ENCODE results near the gene TFAP2D.

Gene TFAP2D

GRCh38 chr6:50721978-50722377 is 8.7 kb downstream of the TFAP2D start:
- no peak for DNase-seq

GRCh38 chr6:50722829-50723554 is 9.7 kb downstream of the TFAP2D start:
- DNase-seq: no peak

- DNase-seq: no peak
These were observed 11.2 kb downstream of the TFAP2D start for GRCh38 chr6:50724381-50725124.

GRCh38 chr6:50734488-50734887 is 21.2 kb downstream of the TFAP2D start:
- DNase-seq: no peak

GRCh38 chr6:50742161-50742560 is 28.8 kb downstream of the TFAP2D start:
- no peak for DNase-seq

GRCh38 chr6:50744976-50745375 is 31.6 kb downstream of the TFAP2D start:
- DNase-seq: no peak

GRCh38 chr6:50762798-50763197 is 49.5 kb downstream of the TFAP2D start:
- no peak for DNase-seq

- no peak for DNase-seq
These were observed 65.4 kb downstream of the TFAP2D start for GRCh38 chr6:50778696-50779095.

GRCh38 chr6:50780382-50780781 is 67.1 kb downstream of the TFAP2D start:
- no peak for DNase-seq

- DNase-seq: no peak
These were observed 72.6 kb downstream of the TFAP2D start for GRCh38 chr6:50785921-50786320.

GRCh38 chr6:50791900-50792508 is 78.7 kb downstream of the TFAP2D start:
- DNase-seq: no peak

GRCh38 chr6:50792771-50793170 is 79.4 kb downstream of the TFAP2D start:
- no peak for DNase-seq

GRCh38 chr6:50795574-50795973 is 82.2 kb downstream of the TFAP2D start:
- no peak for DNase-seq

GRCh38 chr6:50804283-50804682 is 91.0 kb downstream of the TFAP2D start:
- no peak for DNase-seq

- no peak for DNase-seq
These were observed 93.7 kb downstream of the TFAP2D start for GRCh38 chr6:50807035-50807434.

GRCh38 chr6:50815436-50816114 is 102.2 kb downstream of the TFAP2D start:
- DNase-seq: no peak

- DNase-seq: peak; percentile 31
These were observed 102.9 kb downstream of the TFAP2D start for GRCh38 chr6:50816115-50816675.

- no peak for DNase-seq
These were observed 103.8 kb downstream of the TFAP2D start for GRCh38 chr6:50816947-50817645.

GRCh38 chr6:50817646-50817950 is 104.3 kb downstream of the TFAP2D start:
- no peak for DNase-seq

- DNase-seq: no peak
These were observed 104.7 kb downstream of the TFAP2D start for GRCh38 chr6:50818020-50818419.

- no peak for DNase-seq
These were observed 105.3 kb downstream of the TFAP2D start, which contains the start of gene TFAP2B for GRCh38 chr6:50818673-50819072. Gene TFAP2B, plus strand, starts transcription at chr6:50818871. Its CDS starts 21 bp downstream, at chr6:50818892.

- no peak for DNase-seq
These were observed 106.2 kb downstream of the TFAP2D start for GRCh38 chr6:50819466-50819903.

Measured in activated T-cell treated with anti-CD3 and anti-CD28 coated beads, Interleukin-2, amount 50 U/mL, for 1 hour (primary cell).